Esophagus muscularis mucosa (tissue), 4 donors: ENCODE measurements around the gene MAP7D1.

ENCODE experiments used
- CTCF ChIP-seq, 3 experiments: fragments of 200-600 bp in 2 of 3; fragments of 450-650 bp in 1 of 3; sonication (generic) in 2 of 3; IDR thresholded peaks; one replicate each; pipeline ENCODE4 v1.5.1; 2017 to 2019; ENCODE audit warnings: antibody characterized with exemption in 3 of 3, mild to moderate bottlenecking in 2 of 3, moderate library complexity in 1 of 3
- EP300 ChIP-seq: sonication (generic); formaldehyde crosslinking; IDR thresholded peaks from one replicate; pipeline ENCODE4 v1.6.1; 2017; ENCODE audit warnings: antibody characterized with exemption
- POLR2A ChIP-seq: fragments of 450-650 bp; IDR thresholded peaks from one replicate; pipeline ENCODE4 v1.6.1; 2017; ENCODE audit warnings: antibody characterized with exemption, moderate library complexity, mild to moderate bottlenecking, low read depth
- POLR2AphosphoS5 ChIP-seq, 2 donors: sonication (generic); formaldehyde crosslinking; IDR thresholded peaks; one replicate each; pipeline ENCODE4 v1.6.1; 2017; ENCODE audit warnings: antibody characterized with exemption in 2 of 2

GRCh38 chr1:36128905-36129206, 27.1 kb upstream of the MAP7D1 start:
- TF ChIP-seq CTCF (IDR thresholded peaks at IDR 0.05) (no peak), POLR2A (no peak), EP300 (no peak), POLR2AphosphoS5 (IDR thresholded peaks at IDR 0.05) (no peak)
